ENCODE data around the gene DNAH7.
"Not testable (repeated sequence)": the region's sequence is repeated elsewhere in the genome, so short reads cannot be mapped to it uniquely, and the experiment has no call there.

Gene DNAH7

DNA sequence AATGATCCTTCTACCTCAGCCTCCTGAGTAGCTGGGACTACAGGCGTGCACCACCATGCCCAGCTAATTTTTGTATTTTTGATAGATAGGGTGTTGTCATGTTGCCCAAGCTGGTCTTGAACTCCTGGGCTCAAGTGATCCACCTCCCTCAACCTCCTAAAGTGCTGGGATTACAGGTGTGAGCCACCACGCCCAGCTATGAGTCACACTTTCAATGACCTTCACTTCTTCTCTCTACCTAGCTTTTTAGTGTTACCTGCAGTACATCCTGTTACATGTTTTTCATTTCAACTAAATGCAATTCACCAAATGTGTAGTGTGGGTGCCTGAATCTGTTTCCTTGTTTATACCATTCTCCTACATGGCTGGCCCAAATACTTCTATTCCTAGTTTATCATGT lies 347.6 kb downstream of the DNAH7 start:
- no peak for DNase-seq (ENCODE audit: low spot score)

- no peak for DNase-seq (ENCODE audit: low spot score)
These were observed 352.2 kb downstream of the DNAH7 start for GRCh38 chr2:195716466-195716865.

GRCh38 chr2:195711478-195711877 lies 357.2 kb downstream of the DNAH7 start:
- no peak for DNase-seq (ENCODE audit: low spot score)

GRCh38 chr2:195709901-195710806 lies 358.5 kb downstream of the DNAH7 start:
- no peak for DNase-seq (ENCODE audit: low spot score)

DNA sequence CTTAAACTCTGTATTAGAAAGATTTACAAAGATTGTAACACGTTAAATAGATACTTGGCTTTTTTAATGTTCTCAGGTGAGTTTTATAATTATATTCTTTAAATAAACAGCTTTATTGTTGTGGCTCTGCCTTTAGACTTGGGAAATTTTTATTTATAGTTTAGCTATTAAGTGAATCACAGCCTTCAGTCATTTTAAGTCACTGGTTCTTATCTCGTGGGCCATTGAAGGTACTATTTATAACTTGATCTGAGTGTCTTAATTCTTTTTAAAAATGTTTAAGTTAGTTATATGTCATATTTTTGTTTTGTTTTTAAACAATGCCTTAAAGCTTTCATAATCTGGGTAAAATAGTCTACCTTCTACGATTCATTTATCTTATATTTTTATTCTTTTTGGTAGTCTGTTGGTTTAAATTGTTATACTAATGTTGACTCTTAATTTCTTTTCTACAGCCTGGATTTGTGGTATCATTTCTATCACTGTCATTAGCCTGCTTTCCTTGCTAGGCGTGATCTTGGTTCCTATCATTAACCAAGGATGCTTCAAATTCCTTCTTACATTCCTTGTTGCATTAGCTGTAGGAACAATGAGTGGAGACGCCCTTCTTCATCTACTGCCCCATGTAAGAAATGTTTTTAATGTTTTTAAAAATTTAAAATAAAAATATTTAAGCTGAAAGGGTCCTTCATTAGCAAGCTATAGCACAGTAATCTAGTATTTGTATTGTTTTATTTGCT lies 362.3 kb downstream of the DNAH7 start:
- no peak for DNase-seq (ENCODE audit: low spot score)

- no peak for DNase-seq (ENCODE audit: low spot score)
These were observed 368.2 kb downstream of the DNAH7 start for GRCh38 chr2:195700480-195700879.

- DNase-seq (ENCODE audit: low spot score) = no peak
These were observed 370.9 kb downstream of the DNAH7 start for GRCh38 chr2:195697681-195698220.

GRCh38 chr2:195696012-195696411 lies 372.6 kb downstream of the DNAH7 start:
- DNase-seq (ENCODE audit: low spot score) = no peak

DNA sequence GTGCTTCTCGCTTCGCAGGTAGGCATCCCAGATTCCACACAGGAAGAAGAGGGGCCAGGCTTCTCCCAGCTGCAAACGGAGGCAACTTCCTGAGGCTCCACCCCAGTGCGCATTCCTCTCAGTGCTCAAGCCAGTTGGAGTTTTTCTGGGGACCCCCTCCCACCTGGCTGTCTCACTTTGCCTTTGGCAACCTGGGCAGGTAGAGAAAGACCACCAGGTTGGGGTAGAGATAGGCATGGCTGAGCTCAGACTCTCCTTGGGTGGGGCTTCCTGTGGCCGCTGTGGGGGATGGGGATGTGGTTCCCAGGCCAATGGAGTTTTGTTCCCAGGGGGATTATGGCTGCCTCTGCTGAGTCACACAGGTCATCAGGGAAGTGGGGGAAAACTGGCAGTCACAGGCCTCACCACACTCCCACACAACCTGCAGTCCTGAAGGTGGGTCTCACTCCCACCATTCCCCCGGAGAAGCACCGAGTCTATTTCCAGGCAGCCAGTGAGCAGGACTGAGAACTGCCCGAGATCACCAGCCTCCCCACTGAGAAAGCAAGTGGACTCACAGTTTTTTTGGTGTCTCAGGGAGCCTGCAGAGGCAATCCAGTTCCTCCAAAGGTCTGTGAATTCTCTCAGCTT lies 373.5 kb downstream of the DNAH7 start:
- no peak for DNase-seq (ENCODE audit: low spot score)

GRCh38 chr2:195694553-195694952 lies 374.1 kb downstream of the DNAH7 start:
- DNase-seq (ENCODE audit: low spot score) = no peak

DNA sequence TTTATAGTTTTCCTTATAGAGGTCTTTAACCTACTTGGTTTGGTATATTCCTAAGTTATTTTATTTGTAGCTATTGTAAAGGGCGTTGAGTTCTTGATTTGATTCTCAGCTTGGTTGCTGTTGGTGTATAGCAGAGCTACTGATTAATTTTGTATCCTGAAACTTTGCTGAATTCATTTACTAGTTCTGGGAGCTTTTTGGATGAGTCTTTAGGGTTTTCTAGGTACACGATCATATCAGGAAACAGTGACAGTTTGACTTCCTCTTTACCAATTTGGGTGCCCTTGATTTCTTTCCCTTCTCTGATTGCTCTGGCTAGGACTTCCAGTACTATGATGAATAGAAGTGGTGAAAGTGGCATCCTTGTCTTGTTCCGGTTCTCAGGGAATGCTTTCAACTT lies 376.1 kb downstream of the DNAH7 start:
- not testable (repeated sequence) for DNase-seq (ENCODE audit: low spot score)
